ENCODE measurements around the gene EMILIN3. TPM values are rescaled to one million over a fixed set of nuclear protein-coding genes. Genes with fewer than 3 reads are reported as not detected.

EMILIN3 gene
- polyA plus RNA-seq, 1 experiment = 0.12 TPM

DNA sequence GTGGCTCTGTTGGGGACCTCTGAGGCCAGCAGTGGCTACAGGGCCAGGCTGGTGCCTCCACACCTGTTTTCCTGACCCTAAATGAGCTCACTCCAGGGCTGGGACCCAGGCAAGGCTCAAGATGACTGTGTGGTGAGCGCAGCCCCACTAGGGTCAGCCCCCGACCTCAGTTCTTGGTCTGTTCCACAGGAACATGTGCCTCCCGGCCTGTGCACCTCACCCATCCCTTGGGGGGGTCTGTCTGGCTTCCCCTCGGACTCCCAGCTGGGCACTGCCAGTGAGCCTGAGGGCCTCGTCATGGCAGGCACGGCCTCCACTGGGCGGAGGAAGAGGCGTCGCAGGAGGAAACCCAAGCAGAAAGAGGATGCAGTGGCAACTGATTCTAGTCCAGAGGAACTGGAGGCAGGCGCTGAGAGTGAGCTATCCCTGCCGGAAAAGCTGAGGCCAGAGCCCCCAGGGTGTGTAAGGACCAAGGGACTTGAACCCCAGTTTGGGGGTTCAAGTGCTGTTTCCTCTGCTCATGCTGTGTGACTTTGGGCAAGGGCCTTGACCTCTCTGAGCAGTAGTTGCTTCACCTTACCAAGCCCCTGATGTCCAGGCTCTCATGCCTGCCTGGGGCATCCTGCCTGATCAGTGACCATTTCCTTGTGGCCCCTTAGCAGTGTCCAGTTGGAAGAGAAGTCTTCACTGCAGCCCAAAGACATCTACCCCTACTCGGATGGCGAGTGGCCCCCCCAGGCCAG lies 18.0 kb downstream of the EMILIN3 start:
- ChIA-PET POLR2A (no interaction called here), CTCF (interaction anchor here (0.6 to 2.2 kb wide), 5 partner anchors 9 to 385 kb away, joined by 3 to 9 read pairs (median 3); no protein-coding TSS in a partner anchor)
- H3K9me3 ChIP-seq (ENCODE audit: control insufficient read depth, insufficient read depth, low read length) = no peaks in the 10 kb centered on the region
- H3K27ac ChIP-seq (ENCODE audit: low read depth, low read length) = no peak overlapping the region
- TF ChIP-seq, protein P1, sequence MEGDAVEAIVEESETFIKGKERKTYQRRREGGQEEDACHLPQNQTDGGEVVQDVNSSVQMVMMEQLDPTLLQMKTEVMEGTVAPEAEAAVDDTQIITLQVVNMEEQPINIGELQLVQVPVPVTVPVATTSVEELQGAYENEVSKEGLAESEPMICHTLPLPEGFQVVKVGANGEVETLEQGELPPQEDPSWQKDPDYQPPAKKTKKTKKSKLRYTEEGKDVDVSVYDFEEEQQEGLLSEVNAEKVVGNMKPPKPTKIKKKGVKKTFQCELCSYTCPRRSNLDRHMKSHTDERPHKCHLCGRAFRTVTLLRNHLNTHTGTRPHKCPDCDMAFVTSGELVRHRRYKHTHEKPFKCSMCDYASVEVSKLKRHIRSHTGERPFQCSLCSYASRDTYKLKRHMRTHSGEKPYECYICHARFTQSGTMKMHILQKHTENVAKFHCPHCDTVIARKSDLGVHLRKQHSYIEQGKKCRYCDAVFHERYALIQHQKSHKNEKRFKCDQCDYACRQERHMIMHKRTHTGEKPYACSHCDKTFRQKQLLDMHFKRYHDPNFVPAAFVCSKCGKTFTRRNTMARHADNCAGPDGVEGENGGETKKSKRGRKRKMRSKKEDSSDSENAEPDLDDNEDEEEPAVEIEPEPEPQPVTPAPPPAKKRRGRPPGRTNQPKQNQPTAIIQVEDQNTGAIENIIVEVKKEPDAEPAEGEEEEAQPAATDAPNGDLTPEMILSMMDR (IDR thresholded peaks at IDR 0.05; ENCODE audit: low read depth, low read length) = no peak
- no peak for DNase-seq (ENCODE audit: low read depth, low spot score)
- no peak overlapping the region for H3K4me3 ChIP-seq (ENCODE audit: low read depth, low read length)
- H3K27me3 ChIP-seq (ENCODE audit: control insufficient read depth, insufficient read depth, low read length) = no peaks in the 10 kb centered on the region

DNA sequence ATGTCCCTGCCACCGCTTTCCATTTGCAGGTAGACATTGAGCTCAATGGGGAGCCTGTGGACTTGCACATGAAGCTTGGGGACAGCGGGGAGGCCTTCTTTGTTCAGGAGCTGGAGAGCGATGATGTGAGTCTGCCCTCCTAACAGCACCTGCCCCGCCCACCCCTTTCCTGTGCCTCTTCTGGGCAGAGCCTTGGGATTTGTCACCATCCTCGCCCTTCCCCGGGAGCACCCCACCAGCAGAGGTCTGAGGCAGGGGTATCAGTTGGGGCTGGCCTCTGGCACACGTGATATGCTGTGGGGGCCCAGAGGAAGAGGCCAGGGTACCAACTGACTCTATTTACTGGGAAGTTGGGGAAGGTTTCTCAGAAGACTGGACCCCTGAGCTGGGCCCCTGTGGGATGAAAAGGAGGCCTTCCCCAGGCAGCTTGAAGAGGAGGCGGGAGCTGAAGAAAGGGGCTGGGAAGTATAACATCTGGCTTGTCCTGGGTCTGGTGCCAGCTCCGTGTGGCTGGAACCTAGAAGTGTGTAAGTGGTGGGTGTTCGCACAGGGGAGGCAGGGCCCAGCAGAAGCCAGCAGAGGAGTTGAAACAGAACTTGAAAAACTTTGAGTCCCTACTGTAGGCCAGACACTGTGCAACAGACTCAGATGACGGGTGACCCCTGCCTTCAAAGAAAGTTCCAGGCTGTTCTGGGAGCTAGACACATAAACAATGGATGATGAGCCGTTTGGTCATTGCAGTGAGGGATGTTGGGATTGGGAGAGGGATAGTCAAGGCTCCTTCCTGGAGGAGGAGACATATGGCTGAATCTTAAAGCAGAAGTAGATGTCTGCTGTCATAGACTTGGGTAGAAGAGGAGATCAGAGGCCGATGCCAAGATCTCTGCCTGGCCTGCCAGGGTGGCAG lies 18.8 kb downstream of the EMILIN3 start:
- H3K27ac ChIP-seq (ENCODE audit: low read depth, low read length) = no peak overlapping the region
- H3K4me3 ChIP-seq (ENCODE audit: low read depth, low read length) = no peak overlapping the region
- POLR2A ChIA-PET = no interaction called here
- H3K27me3 ChIP-seq (ENCODE audit: control insufficient read depth, insufficient read depth, low read length) = no peaks in the 10 kb centered on the region
- H3K9me3 ChIP-seq (ENCODE audit: control insufficient read depth, insufficient read depth, low read length) = no peaks in the 10 kb centered on the region
- TF ChIP-seq, protein P1 (IDR thresholded peaks at IDR 0.05; ENCODE audit: low read depth, low read length) = no peak
- no peak for DNase-seq (ENCODE audit: low read depth, low spot score)
- CTCF ChIA-PET = interaction anchor here (0.6 to 2.2 kb wide), 5 partner anchors 8 to 175 kb away, joined by 3 to 9 read pairs (median 5); no protein-coding TSS in a partner anchor

DNA sequence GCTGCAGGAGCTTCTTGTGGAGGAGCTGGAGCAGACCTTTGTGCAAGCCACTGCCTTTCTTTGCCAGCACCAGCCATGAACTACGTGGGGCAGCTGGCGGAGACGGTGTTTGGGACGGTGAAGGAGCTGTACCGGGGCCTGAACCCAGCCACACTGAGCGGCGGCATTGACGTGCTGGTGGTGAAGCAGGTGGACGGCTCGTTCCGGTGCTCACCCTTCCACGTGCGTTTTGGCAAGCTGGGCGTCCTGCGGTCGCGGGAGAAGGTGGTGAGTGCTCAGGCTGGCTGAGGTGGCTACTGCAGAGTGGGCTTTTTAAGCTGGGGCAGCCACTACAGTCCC lies 20.9 kb downstream of the EMILIN3 start:
- Histone ChIP-seq H3K27me3 (ENCODE audit: control insufficient read depth, insufficient read depth, low read length) (no peaks in the 10 kb centered on the region), H3K4me3 (ENCODE audit: low read depth, low read length) (no peak overlapping the region), H3K9me3 (ENCODE audit: control insufficient read depth, insufficient read depth, low read length) (no peaks in the 10 kb centered on the region), H3K27ac (ENCODE audit: low read depth, low read length) (no peak overlapping the region)
- POLR2A ChIA-PET = no interaction called here
- DNase-seq (ENCODE audit: low read depth, low spot score) = no peak
- TF ChIP-seq, protein P1 (IDR thresholded peaks at IDR 0.05; ENCODE audit: low read depth, low read length) = no peak
- CTCF ChIA-PET = no interaction called here

DNA sequence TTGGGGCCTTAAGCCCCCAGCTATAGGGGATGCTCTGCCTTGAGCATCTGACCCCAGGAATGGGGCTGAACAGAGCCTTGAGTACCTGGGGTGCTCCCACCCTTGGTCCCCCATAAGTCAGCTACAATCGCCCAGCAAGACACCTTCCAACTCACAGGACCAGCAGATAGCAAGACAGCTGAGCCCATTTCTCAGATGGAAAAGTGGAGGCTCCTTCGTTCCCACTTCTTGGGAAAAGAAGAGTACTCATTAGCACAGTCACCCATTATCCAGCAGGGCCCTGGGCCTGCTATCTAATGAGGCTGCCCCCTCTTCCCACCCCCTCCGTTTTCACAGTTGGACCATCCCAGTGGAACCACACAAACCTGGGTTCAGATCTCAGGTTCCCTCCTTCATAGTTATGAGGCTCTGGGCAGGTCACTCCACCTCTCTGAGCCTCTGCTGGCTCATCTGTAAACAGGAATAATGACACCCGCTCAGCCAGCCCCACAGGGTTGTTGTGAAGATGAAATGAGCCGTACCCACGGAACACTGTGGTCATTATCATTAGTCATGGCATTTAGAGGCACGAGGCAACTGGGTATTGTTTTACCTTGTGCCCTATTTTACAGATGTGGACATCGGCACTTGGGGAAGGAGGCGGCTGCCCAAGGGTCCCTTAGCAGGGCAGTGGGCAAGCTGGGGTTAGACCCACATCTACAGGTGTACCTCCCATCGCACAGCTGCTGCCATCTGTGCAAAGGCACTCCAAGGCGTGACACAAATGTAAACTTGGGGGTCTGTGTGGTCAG lies 21.5 kb downstream of the EMILIN3 start:
- Histone ChIP-seq H3K9me3 (ENCODE audit: control insufficient read depth, insufficient read depth, low read length) (no peaks in the 10 kb centered on the region; the same call in 1 of the 2 replicates), H3K4me3 (ENCODE audit: low read depth, low read length) (no peak overlapping the region), H3K27ac (ENCODE audit: low read depth, low read length) (no peak overlapping the region), H3K27me3 (ENCODE audit: control insufficient read depth, insufficient read depth, low read length) (no peaks in the 10 kb centered on the region)
- ChIA-PET CTCF (interaction anchor here (0.7 kb wide), 1 partner anchor 65 kb away, joined by 3 read pairs; no protein-coding TSS in a partner anchor), POLR2A (no interaction called here)
- no peak for DNase-seq (ENCODE audit: low read depth, low spot score)
- TF ChIP-seq, protein P1 (IDR thresholded peaks at IDR 0.05; ENCODE audit: low read depth, low read length) = no peak
